GM03348 (cell line): Measurements from ENCODE around the gene DRC7.
"Not testable (repeated sequence)": the region's sequence is repeated elsewhere in the genome, so short reads cannot be mapped to it uniquely, and the experiment has no call there.

Experiments used
- DNase-seq: peaks from one replicate; pipeline ENCODE4 v3.0.0; 2012; ENCODE audit warnings: low spot score

Gene DRC7

GRCh38 chr16:57763285-57764005, 68.8 kb downstream of the DRC7 start:
- DNase-seq: no peak

GRCh38 chr16:57764006-57764340, 69.4 kb downstream of the DRC7 start:
- DNase-seq: no peak

- DNase-seq: peak; percentile 88
Observed at GRCh38 chr16:57764341-57765159, 69.9 kb downstream of the DRC7 start.

GRCh38 chr16:57765160-57765728, 70.6 kb downstream of the DRC7 start:
- DNase-seq: no peak

GRCh38 chr16:57766714-57767348, 72.2 kb downstream of the DRC7 start:
- DNase-seq: no peak

- no peak for DNase-seq
Observed at GRCh38 chr16:57769541-57770145, 75.0 kb downstream of the DRC7 start.

GRCh38 chr16:57770361-57770760, 75.8 kb downstream of the DRC7 start:
- no peak for DNase-seq

- no peak for DNase-seq
Observed at GRCh38 chr16:57771141-57771785, 76.7 kb downstream of the DRC7 start.

GRCh38 chr16:57773019-57773418, 78.4 kb downstream of the DRC7 start:
- no peak for DNase-seq

- DNase-seq: no peak
Observed at GRCh38 chr16:57773655-57774295, 79.2 kb downstream of the DRC7 start.

- DNase-seq: no peak
Observed at GRCh38 chr16:57774705-57775285, 80.2 kb downstream of the DRC7 start.

GRCh38 chr16:57775661-57776469, 81.3 kb downstream of the DRC7 start:
- DNase-seq: no peak

GRCh38 chr16:57778658-57779057, 84.1 kb downstream of the DRC7 start:
- no peak for DNase-seq

- not testable (repeated sequence) for DNase-seq
Observed at GRCh38 chr16:57779836-57780235, 85.2 kb downstream of the DRC7 start.

- DNase-seq: no peak
Observed at GRCh38 chr16:57781349-57781740, 86.7 kb downstream of the DRC7 start.
